Bone marrow (tissue), 2 donors: Measurements from ENCODE around the gene KLF7.

ENCODE experiments used
- DNase-seq, 2 donors: peaks; one replicate each; lab custom pipeline; 2025; lab: John Stamatoyannopoulos, UW

KLF7 gene

GRCh38 chr2:207128867-207129266, 36.9 kb downstream of the KLF7 start:
- DNase-seq, result no peak

GRCh38 chr2:207126724-207127308, 38.9 kb downstream of the KLF7 start:
- no peak for DNase-seq

GRCh38 chr2:207123776-207124391, 41.9 kb downstream of the KLF7 start:
- DNase-seq, result no peak

GRCh38 chr2:207123335-207123744, 42.4 kb downstream of the KLF7 start:
- no peak for DNase-seq

GRCh38 chr2:207122651-207123334, 43.0 kb downstream of the KLF7 start:
- no peak for DNase-seq

- DNase-seq, result no peak
These were observed 44.0 kb downstream of the KLF7 start for GRCh38 chr2:207121784-207122183.

- no peak for DNase-seq
These were observed 46.7 kb downstream of the KLF7 start for GRCh38 chr2:207119048-207119447.

GRCh38 chr2:207117668-207118067, 48.1 kb downstream of the KLF7 start:
- no peak for DNase-seq

- no peak for DNase-seq
These were observed 49.9 kb downstream of the KLF7 start for GRCh38 chr2:207115715-207116364.

- DNase-seq, result no peak
These were observed 52.3 kb downstream of the KLF7 start for GRCh38 chr2:207113414-207113813.

- no peak for DNase-seq
These were observed 53.0 kb downstream of the KLF7 start for GRCh38 chr2:207112785-207113184.

GRCh38 chr2:207112383-207112782, 53.4 kb downstream of the KLF7 start:
- DNase-seq, result no peak

- no peak for DNase-seq
These were observed 54.0 kb downstream of the KLF7 start for GRCh38 chr2:207111757-207112156.

- no peak for DNase-seq
These were observed 55.0 kb downstream of the KLF7 start for GRCh38 chr2:207110715-207111114.

- DNase-seq, result no peak
These were observed 55.4 kb downstream of the KLF7 start for GRCh38 chr2:207110310-207110709.

GRCh38 chr2:207109768-207110167, 56.0 kb downstream of the KLF7 start:
- DNase-seq, result no peak

- no peak for DNase-seq
These were observed 57.3 kb downstream of the KLF7 start for GRCh38 chr2:207108440-207108839.

GRCh38 chr2:207107551-207107950, 58.2 kb downstream of the KLF7 start:
- DNase-seq, result peak in 1 of 2 donors; percentile 74

- DNase-seq, result no peak
These were observed 58.6 kb downstream of the KLF7 start for GRCh38 chr2:207107131-207107530.

- no peak for DNase-seq
These were observed 62.6 kb downstream of the KLF7 start for GRCh38 chr2:207103132-207103531.

GRCh38 chr2:207101984-207102383, 63.8 kb downstream of the KLF7 start:
- no peak for DNase-seq

- DNase-seq, result no peak
These were observed 68.5 kb downstream of the KLF7 start for GRCh38 chr2:207097278-207097677.

GRCh38 chr2:207095963-207096362, 69.8 kb downstream of the KLF7 start:
- DNase-seq, result no peak
